ENCODE data around the gene AIF1L. TPM values are rescaled to one million over a fixed set of nuclear protein-coding genes. Genes with fewer than 3 reads are reported as not detected.

Gene AIF1L
- total RNA-seq, 2 experiments from 2014 or later, result not detected

DNA sequence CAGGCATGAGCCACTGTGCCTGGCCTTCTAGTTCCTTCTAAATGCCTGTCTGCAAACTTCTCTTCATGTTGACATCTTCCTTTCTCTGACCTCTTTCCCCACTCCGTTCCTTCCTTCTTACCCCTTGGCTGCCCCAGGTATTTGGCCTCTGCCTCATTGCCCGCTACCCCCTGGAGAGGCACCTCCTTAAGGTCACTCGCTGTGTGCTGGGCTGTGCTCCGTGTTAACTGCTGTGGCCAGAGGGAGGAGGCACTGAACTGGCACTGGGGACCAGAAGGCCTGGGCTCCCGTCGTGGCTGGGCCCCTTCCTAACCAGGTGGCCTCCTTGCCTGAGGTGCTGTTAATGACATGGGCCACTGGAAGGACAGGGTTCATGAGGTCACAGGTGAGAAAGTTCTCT is 48.0 kb upstream of the AIF1L start:
- BruUV-seq (replicated peaks), result no TSS peak
- no peak overlapping the region for H3K4me2 ChIP-seq (ENCODE audit: low read length)
- H3K4me3 ChIP-seq (ENCODE audit: low read depth, low read length, poor library complexity, severe bottlenecking), result no peak overlapping the region
- CTCF ChIA-PET (ENCODE audit: unreplicated experiment), result no interaction called here
- H3K9me2 ChIP-seq (ENCODE audit: insufficient read depth, low read length), result no peaks in the 10 kb centered on the region
- no peaks in the 10 kb centered on the region for H4K20me1 ChIP-seq (ENCODE audit: insufficient read depth, low read length)
- no peak overlapping the region for H2AFZ ChIP-seq (ENCODE audit: low read length)
- intact Hi-C loops (cut with micrococcal nuclease; ENCODE audit: unreplicated experiment), result loop anchor here (5.0 to 10.0 kb wide), 2 partner anchors 51 to 334 kb away; no protein-coding TSS in a partner anchor
- no peaks in the 10 kb centered on the region for H3K9me3 ChIP-seq (ENCODE audit: low read length)
- TF ChIP-seq, protein P1, sequence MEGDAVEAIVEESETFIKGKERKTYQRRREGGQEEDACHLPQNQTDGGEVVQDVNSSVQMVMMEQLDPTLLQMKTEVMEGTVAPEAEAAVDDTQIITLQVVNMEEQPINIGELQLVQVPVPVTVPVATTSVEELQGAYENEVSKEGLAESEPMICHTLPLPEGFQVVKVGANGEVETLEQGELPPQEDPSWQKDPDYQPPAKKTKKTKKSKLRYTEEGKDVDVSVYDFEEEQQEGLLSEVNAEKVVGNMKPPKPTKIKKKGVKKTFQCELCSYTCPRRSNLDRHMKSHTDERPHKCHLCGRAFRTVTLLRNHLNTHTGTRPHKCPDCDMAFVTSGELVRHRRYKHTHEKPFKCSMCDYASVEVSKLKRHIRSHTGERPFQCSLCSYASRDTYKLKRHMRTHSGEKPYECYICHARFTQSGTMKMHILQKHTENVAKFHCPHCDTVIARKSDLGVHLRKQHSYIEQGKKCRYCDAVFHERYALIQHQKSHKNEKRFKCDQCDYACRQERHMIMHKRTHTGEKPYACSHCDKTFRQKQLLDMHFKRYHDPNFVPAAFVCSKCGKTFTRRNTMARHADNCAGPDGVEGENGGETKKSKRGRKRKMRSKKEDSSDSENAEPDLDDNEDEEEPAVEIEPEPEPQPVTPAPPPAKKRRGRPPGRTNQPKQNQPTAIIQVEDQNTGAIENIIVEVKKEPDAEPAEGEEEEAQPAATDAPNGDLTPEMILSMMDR (conservative IDR thresholded peaks at IDR 0.05; ENCODE audit: low read length), result no peak
- TF ChIP-seq EZH2phosphoT487 (IDR thresholded peaks at IDR 0.05; ENCODE audit: borderline replicate concordance, low read depth, low read length), result no peak
- no peaks in the 10 kb centered on the region for H3K36me3 ChIP-seq (ENCODE audit: insufficient read depth, low read length)
- no peaks in the 10 kb centered on the region for H3K79me2 ChIP-seq (ENCODE audit: insufficient read depth, low read depth, low read length)
- POLR2A ChIA-PET, result interaction anchor here (0.6 kb wide), 1 partner anchor 426 kb away, joined by 5 read pairs; no protein-coding TSS in a partner anchor
- H3K4me1 ChIP-seq (ENCODE audit: insufficient read depth, low read length, poor library complexity, severe bottlenecking), result peaks cover 7% of the 10 kb centered on the region
- no peak for DNase-seq (ENCODE audit: low spot score)
- no peak overlapping the region for H3K27ac ChIP-seq (ENCODE audit: low read depth, low read length, poor library complexity, severe bottlenecking)

GRCh38 chr9:131048820-131049219 is 47.5 kb upstream of the AIF1L start:
- ChIA-PET POLR2A (no interaction called here), CTCF (ENCODE audit: unreplicated experiment) (interaction anchor here (0.6 kb wide), 1 partner anchor 601 kb away, joined by 3 read pairs; no protein-coding TSS in a partner anchor)
- no TSS peak for BruUV-seq (replicated peaks)
- TF ChIP-seq EZH2phosphoT487 (IDR thresholded peaks at IDR 0.05; ENCODE audit: borderline replicate concordance, low read depth, low read length), result no peak
- TF ChIP-seq, protein P1 (conservative IDR thresholded peaks at IDR 0.05; ENCODE audit: low read length), result no peak
- no peaks in the 10 kb centered on the region for H3K9me2 ChIP-seq (ENCODE audit: insufficient read depth, low read length)
- H2AFZ ChIP-seq (ENCODE audit: low read length), result no peak overlapping the region
- intact Hi-C loops (cut with micrococcal nuclease; ENCODE audit: unreplicated experiment), result loop anchor here (5.0 to 10.0 kb wide), 2 partner anchors 52 to 334 kb away; no protein-coding TSS in a partner anchor
- H3K9me3 ChIP-seq (ENCODE audit: low read length), result no peaks in the 10 kb centered on the region
- H4K20me1 ChIP-seq (ENCODE audit: insufficient read depth, low read length), result no peaks in the 10 kb centered on the region
- no peaks in the 10 kb centered on the region for H3K79me2 ChIP-seq (ENCODE audit: insufficient read depth, low read depth, low read length)
- no peak for DNase-seq (ENCODE audit: low spot score)
- H3K27ac ChIP-seq (ENCODE audit: low read depth, low read length, poor library complexity, severe bottlenecking), result no peak overlapping the region
- peaks cover 2% of the 10 kb centered on the region for H3K4me1 ChIP-seq (ENCODE audit: insufficient read depth, low read length, poor library complexity, severe bottlenecking)
- no peak overlapping the region for H3K4me2 ChIP-seq (ENCODE audit: low read length)
- no peak overlapping the region for H3K4me3 ChIP-seq (ENCODE audit: low read depth, low read length, poor library complexity, severe bottlenecking)
- no peaks in the 10 kb centered on the region for H3K36me3 ChIP-seq (ENCODE audit: insufficient read depth, low read length)

DNA sequence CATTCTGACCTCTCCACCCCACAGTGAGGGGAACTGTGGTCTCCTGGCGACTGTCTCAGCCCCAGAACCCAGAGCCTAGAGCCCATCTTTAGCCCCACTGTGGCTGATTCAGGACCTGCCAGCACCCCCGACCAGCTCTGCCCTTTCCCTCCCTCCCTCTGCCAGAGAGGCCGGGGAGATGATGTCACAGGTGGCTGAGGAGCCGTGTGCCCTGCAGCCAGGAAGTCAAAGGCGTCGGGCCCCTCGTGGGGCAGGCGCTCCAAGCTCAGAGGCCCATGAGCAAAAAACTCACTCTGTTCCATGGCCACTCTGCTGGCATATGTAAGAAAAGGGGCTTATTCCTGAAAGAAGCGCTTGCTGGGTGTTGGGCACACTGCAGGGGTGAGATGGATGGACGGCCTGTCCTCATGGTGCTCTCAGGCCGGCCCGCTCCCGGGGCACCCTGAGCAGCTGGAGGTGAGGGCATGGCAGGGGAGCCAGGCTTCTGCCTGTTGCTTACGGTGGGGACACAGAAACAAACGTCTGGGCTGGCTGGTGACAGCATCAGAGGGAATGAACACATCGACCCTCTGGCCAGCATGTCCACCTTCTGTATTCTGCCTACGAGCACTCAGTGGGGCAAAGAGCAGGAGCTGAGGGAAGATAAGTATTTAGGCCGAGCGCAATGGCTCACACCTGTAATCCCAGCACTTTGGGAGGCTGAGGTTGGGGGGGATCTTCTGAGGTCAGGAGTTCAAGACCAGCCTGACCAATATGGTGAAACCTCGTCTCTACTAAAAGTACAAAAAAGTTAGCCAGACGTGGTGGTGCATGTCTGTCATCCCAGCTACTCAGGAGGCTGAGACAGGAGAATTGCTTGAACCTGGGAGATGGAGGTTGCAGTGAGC is 46.3 kb upstream of the AIF1L start:
- no peak for DNase-seq (ENCODE audit: low spot score)
- Histone ChIP-seq H3K36me3 (ENCODE audit: insufficient read depth, low read length) (no peaks in the 10 kb centered on the region), H3K4me3 (ENCODE audit: low read depth, low read length, poor library complexity, severe bottlenecking) (no peak overlapping the region), H2AFZ (ENCODE audit: low read length) (no peak overlapping the region), H3K9me2 (ENCODE audit: insufficient read depth, low read length) (no peaks in the 10 kb centered on the region), H3K79me2 (ENCODE audit: insufficient read depth, low read depth, low read length) (no peaks in the 10 kb centered on the region), H3K27ac (ENCODE audit: low read depth, low read length, poor library complexity, severe bottlenecking) (no peak overlapping the region), H3K4me2 (ENCODE audit: low read length) (no peak overlapping the region), H3K9me3 (ENCODE audit: low read length) (no peaks in the 10 kb centered on the region), H4K20me1 (ENCODE audit: insufficient read depth, low read length) (no peaks in the 10 kb centered on the region), H3K4me1 (ENCODE audit: insufficient read depth, low read length, poor library complexity, severe bottlenecking) (no peaks in the 10 kb centered on the region)
- intact Hi-C loops (cut with micrococcal nuclease; ENCODE audit: unreplicated experiment), result loop anchor here (5.0 to 10.0 kb wide), 2 partner anchors 53 to 335 kb away; no protein-coding TSS in a partner anchor
- TF ChIP-seq, protein P1 (conservative IDR thresholded peaks at IDR 0.05; ENCODE audit: low read length), result no peak
- no peak for TF ChIP-seq EZH2phosphoT487 (IDR thresholded peaks at IDR 0.05; ENCODE audit: borderline replicate concordance, low read depth, low read length)
- ChIA-PET CTCF (ENCODE audit: unreplicated experiment) (no interaction called here), POLR2A (no interaction called here)
- BruUV-seq (replicated peaks), result no TSS peak

Data from OCI-LY7 (cell line).